ENCODE measurements around the gene TCAIM. TPM values are rescaled to one million over a fixed set of nuclear protein-coding genes. Genes with fewer than 3 reads are reported as not detected.

Gene TCAIM
- total and polyA plus RNA-seq, 2 experiments from 2014 or later, result 20.7 to 36.3 TPM

DNA sequence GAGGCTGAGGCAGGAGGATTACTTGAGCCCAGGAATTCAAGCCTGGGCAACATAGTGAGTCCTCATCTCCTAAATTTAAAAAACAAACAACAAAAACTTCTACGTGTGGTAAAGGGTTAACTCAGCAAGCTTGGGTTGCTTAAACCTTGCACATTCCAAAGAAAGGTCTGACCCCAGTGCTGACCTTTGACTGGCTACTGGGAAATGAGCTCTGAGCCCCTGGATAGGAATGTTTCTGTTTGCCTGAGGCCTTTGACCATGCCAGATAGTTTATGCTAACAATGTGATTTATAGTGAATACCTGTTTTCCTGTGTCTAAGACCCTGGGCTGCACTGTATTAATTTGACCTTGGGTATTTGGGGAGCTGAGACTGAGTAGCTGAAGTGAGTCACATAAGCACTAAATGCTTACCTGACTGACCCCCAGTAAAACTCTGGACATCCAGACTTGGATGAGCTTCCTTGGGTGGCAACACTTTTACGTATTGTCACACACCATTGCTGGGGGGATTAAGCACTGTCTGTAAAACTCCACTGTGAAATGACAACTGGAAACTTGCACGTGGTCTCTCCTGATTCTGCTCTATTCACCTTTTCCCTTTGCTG lies 20.7 kb downstream of the TCAIM start:
- Histone ChIP-seq H3K9me2 (replicated peaks; ENCODE audit: insufficient read depth) (no peaks in the 10 kb centered on the region), H3K27me3 (no peaks in the 10 kb centered on the region), H2AFZ (no peak overlapping the region), H3K4me3 (no peak overlapping the region), H3K4me1 (ENCODE audit: insufficient read depth) (peaks cover 20% of the 10 kb centered on the region), H3K36me3 (replicated peaks; ENCODE audit: insufficient read depth, low read depth) (no peaks in the 10 kb centered on the region), H3K9me3 (ENCODE audit: low read depth) (no peaks in the 10 kb centered on the region), H4K20me1 (ENCODE audit: insufficient read depth, poor library complexity, severe bottlenecking) (no peaks in the 10 kb centered on the region), H3K4me2 (peak overlapping the region; percentile 30), H3K27ac (peak overlapping the region; percentile 60), H3K79me2 (peaks cover 32% of the 10 kb centered on the region)
- WGBS (ENCODE audit: low lambda C conversion rate, missing lambda C conversion rate), result 19% methylated on average over 3 of the region's 3 CpGs
- no peak for TF ChIP-seq EZH2 (IDR thresholded peaks at IDR 0.05; ENCODE audit: borderline replicate concordance)
- TF ChIP-seq EZH2phosphoT487 (IDR thresholded peaks at IDR 0.05; ENCODE audit: low read depth, severe bottlenecking, unreplicated experiment), result no peak
- TF ChIP-seq, protein P1, sequence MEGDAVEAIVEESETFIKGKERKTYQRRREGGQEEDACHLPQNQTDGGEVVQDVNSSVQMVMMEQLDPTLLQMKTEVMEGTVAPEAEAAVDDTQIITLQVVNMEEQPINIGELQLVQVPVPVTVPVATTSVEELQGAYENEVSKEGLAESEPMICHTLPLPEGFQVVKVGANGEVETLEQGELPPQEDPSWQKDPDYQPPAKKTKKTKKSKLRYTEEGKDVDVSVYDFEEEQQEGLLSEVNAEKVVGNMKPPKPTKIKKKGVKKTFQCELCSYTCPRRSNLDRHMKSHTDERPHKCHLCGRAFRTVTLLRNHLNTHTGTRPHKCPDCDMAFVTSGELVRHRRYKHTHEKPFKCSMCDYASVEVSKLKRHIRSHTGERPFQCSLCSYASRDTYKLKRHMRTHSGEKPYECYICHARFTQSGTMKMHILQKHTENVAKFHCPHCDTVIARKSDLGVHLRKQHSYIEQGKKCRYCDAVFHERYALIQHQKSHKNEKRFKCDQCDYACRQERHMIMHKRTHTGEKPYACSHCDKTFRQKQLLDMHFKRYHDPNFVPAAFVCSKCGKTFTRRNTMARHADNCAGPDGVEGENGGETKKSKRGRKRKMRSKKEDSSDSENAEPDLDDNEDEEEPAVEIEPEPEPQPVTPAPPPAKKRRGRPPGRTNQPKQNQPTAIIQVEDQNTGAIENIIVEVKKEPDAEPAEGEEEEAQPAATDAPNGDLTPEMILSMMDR (IDR thresholded peaks at IDR 0.05; ENCODE audit: poor library complexity), result no peak
- DNase-seq (ENCODE audit: low spot score), result peak; percentile 11

DNA sequence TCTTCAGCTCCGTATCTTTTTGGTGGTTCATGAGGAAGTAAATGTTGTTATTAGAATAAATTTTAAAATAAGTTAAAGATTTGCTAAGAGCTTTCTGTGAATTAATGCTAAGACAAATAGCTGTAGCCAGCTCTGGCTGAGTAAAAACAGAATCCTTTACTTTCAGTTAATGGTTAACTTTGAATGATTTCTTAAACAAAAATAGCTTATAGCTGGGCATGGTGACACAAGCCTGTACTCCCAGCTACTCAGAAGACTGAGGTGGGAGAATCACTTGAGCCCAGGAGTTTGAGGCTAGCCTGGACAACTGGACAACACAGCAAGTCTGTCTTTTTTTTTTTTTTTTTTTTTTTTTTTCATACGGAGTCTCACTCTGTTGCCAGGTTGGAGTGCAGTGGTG lies 25.0 kb downstream of the TCAIM start:
- WGBS (ENCODE audit: low lambda C conversion rate, missing lambda C conversion rate), result 52% methylated on average over 1 of the region's 2 CpGs
- Histone ChIP-seq H3K4me2 (peak overlapping the region; percentile 52), H3K9me2 (replicated peaks; ENCODE audit: insufficient read depth) (no peaks in the 10 kb centered on the region), H3K4me1 (ENCODE audit: insufficient read depth) (peaks cover 20% of the 10 kb centered on the region), H3K36me3 (replicated peaks; ENCODE audit: insufficient read depth, low read depth) (no peaks in the 10 kb centered on the region), H3K4me3 (no peak overlapping the region), H3K27ac (no peak overlapping the region), H2AFZ (no peak overlapping the region), H4K20me1 (ENCODE audit: insufficient read depth, poor library complexity, severe bottlenecking) (no peaks in the 10 kb centered on the region), H3K79me2 (peaks cover 7% of the 10 kb centered on the region), H3K27me3 (no peaks in the 10 kb centered on the region), H3K9me3 (ENCODE audit: low read depth) (no peaks in the 10 kb centered on the region)
- DNase-seq (ENCODE audit: low spot score), result peak; percentile 9
- TF ChIP-seq EZH2phosphoT487 (IDR thresholded peaks at IDR 0.05; ENCODE audit: low read depth, severe bottlenecking, unreplicated experiment) (no peak), EZH2 (IDR thresholded peaks at IDR 0.05; ENCODE audit: borderline replicate concordance) (no peak)
- TF ChIP-seq, protein P1 (IDR thresholded peaks at IDR 0.05; ENCODE audit: poor library complexity), result no peak

DNA sequence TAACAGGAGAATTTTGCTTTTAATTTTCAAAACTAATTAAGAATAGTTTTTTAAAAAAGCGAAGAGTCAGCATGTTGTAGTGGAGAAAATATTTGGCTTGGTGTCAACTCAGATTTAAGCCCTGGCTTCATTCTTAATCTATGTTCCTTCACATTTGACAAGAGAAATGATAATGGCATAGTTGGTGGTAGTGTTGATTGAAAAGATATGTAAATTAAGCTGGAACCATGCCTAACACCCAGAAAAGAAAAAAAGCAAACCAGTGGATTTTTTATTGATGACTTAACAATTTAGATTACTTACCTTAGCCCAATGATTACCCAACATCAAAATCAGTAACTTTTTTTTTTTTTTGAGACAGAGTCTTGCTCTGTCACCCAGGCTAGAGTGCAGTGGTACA lies 27.4 kb downstream of the TCAIM start:
- DNase-seq (ENCODE audit: low spot score), result no peak
- no peak overlapping the region for H2AFZ ChIP-seq
- H4K20me1 ChIP-seq (ENCODE audit: insufficient read depth, poor library complexity, severe bottlenecking), result no peaks in the 10 kb centered on the region
- no peaks in the 10 kb centered on the region for H3K36me3 ChIP-seq (replicated peaks; ENCODE audit: insufficient read depth, low read depth)
- no peak overlapping the region for H3K27ac ChIP-seq
- no peaks in the 10 kb centered on the region for H3K9me2 ChIP-seq (replicated peaks; ENCODE audit: insufficient read depth)
- no peak overlapping the region for H3K4me3 ChIP-seq
- H3K9me3 ChIP-seq (ENCODE audit: low read depth), result no peaks in the 10 kb centered on the region
- H3K4me1 ChIP-seq (ENCODE audit: insufficient read depth), result peaks cover 10% of the 10 kb centered on the region
- H3K4me2 ChIP-seq, result no peak overlapping the region
- H3K79me2 ChIP-seq, result peaks cover 7% of the 10 kb centered on the region
- H3K27me3 ChIP-seq, result no peaks in the 10 kb centered on the region
- TF ChIP-seq EZH2phosphoT487 (IDR thresholded peaks at IDR 0.05; ENCODE audit: low read depth, severe bottlenecking, unreplicated experiment) (no peak), EZH2 (IDR thresholded peaks at IDR 0.05; ENCODE audit: borderline replicate concordance) (no peak)
- TF ChIP-seq, protein P1 (IDR thresholded peaks at IDR 0.05; ENCODE audit: poor library complexity), result no peak
- 96% methylated on average over 1 of the region's 1 CpG for WGBS (ENCODE audit: low lambda C conversion rate, missing lambda C conversion rate)

Measured in hepatocyte (in vitro differentiated cells).